DOHH2 (cell line): Measurements from ENCODE around the gene LRRC75A.

Experiments
- H3F3A ChIP-seq: fragments of 200-600 bp; sonication (generic), shearing (Covaris generic); 2 replicates; pipeline ENCODE4 v1.6.0; 2016; ENCODE audit warnings: antibody characterized with exemption, mild to moderate bottlenecking; ENCODE audit not compliant: control insufficient read depth, insufficient read depth
- H3K27ac ChIP-seq: fragments of 200-600 bp; sonication (generic); 2 replicates; pipeline ENCODE4 v1.5.1; 2014; ENCODE audit warnings: low read depth, mild to moderate bottlenecking, low read length, moderate library complexity
- H3K27me3 ChIP-seq: fragments of 200-600 bp; sonication (generic); 2 replicates; pipeline ENCODE4 v1.6.1; 2014; ENCODE audit warnings: mild to moderate bottlenecking, low read length, mixed read lengths; ENCODE audit not compliant: control insufficient read depth
- H3K36me3 ChIP-seq: fragments of 200-600 bp; sonication (generic); 2 replicates; pipeline ENCODE4 v1.6.1; 2014; ENCODE audit warnings: mild to moderate bottlenecking, low read length, moderate library complexity, mixed read lengths; ENCODE audit not compliant: control insufficient read depth
- H3K4me1 ChIP-seq: fragments of 200-600 bp; sonication (generic); 2 replicates; pipeline ENCODE4 v1.6.1; 2014; ENCODE audit warnings: mild to moderate bottlenecking, low read length, mixed read lengths; ENCODE audit not compliant: control insufficient read depth
- H3K4me2 ChIP-seq: fragments of 200-600 bp; sonication (generic); 2 replicates; pipeline ENCODE4 v1.6.0; 2014; ENCODE audit warnings: mild to moderate bottlenecking, low read length, moderate library complexity
- H3K4me3 ChIP-seq: fragments of 200-600 bp; sonication (generic); 2 replicates; pipeline ENCODE4 v1.5.1; 2014; ENCODE audit warnings: mild to moderate bottlenecking, low read length, mixed read lengths
- H3K79me2 ChIP-seq: fragments of 200-600 bp; sonication (generic); 2 replicates; pipeline ENCODE4 v1.6.1; 2014; ENCODE audit warnings: mild to moderate bottlenecking, low read length, mixed read lengths; ENCODE audit not compliant: control insufficient read depth
- H3K9me2 ChIP-seq: fragments of 200-600 bp; sonication (generic); replicated peaks from 2 replicates; pipeline ENCODE4 v1.6.1; 2014; ENCODE audit warnings: mild to moderate bottlenecking, low read length, mixed read lengths; ENCODE audit not compliant: control insufficient read depth
- H3K9me3 ChIP-seq: fragments of 200-600 bp; sonication (generic); 2 replicates; pipeline ENCODE4 v1.6.1; 2014; ENCODE audit warnings: antibody characterized with exemption, low read length, mixed read lengths; ENCODE audit not compliant: control insufficient read depth, insufficient read depth
- H4K20me1 ChIP-seq: fragments of 200-600 bp; sonication (generic); 2 replicates; pipeline ENCODE4 v1.6.0; 2014; ENCODE audit warnings: low read depth, mild to moderate bottlenecking, antibody characterized with exemption, low read length, moderate library complexity; ENCODE audit not compliant: control insufficient read depth, insufficient read depth
- CTCF ChIP-seq: fragments of 200-600 bp; sonication (generic); IDR thresholded peaks from one replicate; pipeline ENCODE4 v1.5.1; 2014; ENCODE audit warnings: antibody characterized with exemption, mild to moderate bottlenecking, low read depth, low read length; ENCODE audit not compliant: poor library complexity, severe bottlenecking
- EZH2phosphoT487 ChIP-seq: fragments of 200-600 bp; sonication (generic); IDR thresholded peaks from 2 replicates; pipeline ENCODE4 v1.6.1; 2017; ENCODE audit warnings: borderline replicate concordance, mild to moderate bottlenecking, antibody characterized with exemption, low read length, moderate library complexity, mixed read lengths

Gene LRRC75A

GRCh38 chr17:16515933-16516332 is 23.9 kb upstream of the LRRC75A start:
- peaks cover 1% of the 10 kb centered on the region for H3K4me1 ChIP-seq
- H3F3A ChIP-seq = no peaks in the 10 kb centered on the region
- no peaks in the 10 kb centered on the region for H3K9me2 ChIP-seq
- H3K9me3 ChIP-seq = no peaks in the 10 kb centered on the region
- H3K79me2 ChIP-seq = no peaks in the 10 kb centered on the region
- H4K20me1 ChIP-seq = no peaks in the 10 kb centered on the region
- no peak overlapping the region for H3K4me2 ChIP-seq
- H3K27ac ChIP-seq = no peak overlapping the region
- H3K4me3 ChIP-seq = no peak overlapping the region
- no peaks in the 10 kb centered on the region for H3K36me3 ChIP-seq
- no peaks in the 10 kb centered on the region; the same call in 1 of the 2 replicates for H3K27me3 ChIP-seq
- TF ChIP-seq CTCF (no peak), EZH2phosphoT487 (no peak)

- TF ChIP-seq CTCF = no peak
- TF ChIP-seq EZH2phosphoT487 = no peak
- H4K20me1 ChIP-seq = no peaks in the 10 kb centered on the region
- no peak overlapping the region for H3K4me2 ChIP-seq
- H3K4me3 ChIP-seq = no peak overlapping the region
- H3K27ac ChIP-seq = no peak overlapping the region
- H3K79me2 ChIP-seq = no peaks in the 10 kb centered on the region
- H3K9me3 ChIP-seq = no peaks in the 10 kb centered on the region
- H3K36me3 ChIP-seq = no peaks in the 10 kb centered on the region
- H3K27me3 ChIP-seq = no peaks in the 10 kb centered on the region; the same call in 1 of the 2 replicates
- H3K9me2 ChIP-seq = no peaks in the 10 kb centered on the region
- no peaks in the 10 kb centered on the region for H3K4me1 ChIP-seq
- no peaks in the 10 kb centered on the region for H3F3A ChIP-seq
Measured at GRCh38 chr17:16513873-16514272, 21.9 kb upstream of the LRRC75A start.

- Histone ChIP-seq H3K9me2 (no peaks in the 10 kb centered on the region), H4K20me1 (no peaks in the 10 kb centered on the region), H3K4me1 (no peaks in the 10 kb centered on the region), H3K36me3 (no peaks in the 10 kb centered on the region), H3F3A (no peaks in the 10 kb centered on the region), H3K27me3 (no peaks in the 10 kb centered on the region; the same call in 1 of the 2 replicates), H3K9me3 (no peaks in the 10 kb centered on the region), H3K4me3 (no peak overlapping the region), H3K79me2 (no peaks in the 10 kb centered on the region), H3K27ac (no peak overlapping the region), H3K4me2 (no peak overlapping the region)
- TF ChIP-seq CTCF (no peak), EZH2phosphoT487 (no peak)
Measured at GRCh38 chr17:16512011-16512410, 20.0 kb upstream of the LRRC75A start.

GRCh38 chr17:16511593-16511992 is 19.6 kb upstream of the LRRC75A start:
- Histone ChIP-seq H3K27ac (no peak overlapping the region), H3K4me3 (no peak overlapping the region), H3K79me2 (no peaks in the 10 kb centered on the region), H3K4me2 (no peak overlapping the region), H3K4me1 (no peaks in the 10 kb centered on the region), H3K9me3 (no peaks in the 10 kb centered on the region), H3K9me2 (no peaks in the 10 kb centered on the region), H4K20me1 (no peaks in the 10 kb centered on the region), H3K27me3 (no peaks in the 10 kb centered on the region; the same call in 1 of the 2 replicates), H3F3A (no peaks in the 10 kb centered on the region), H3K36me3 (no peaks in the 10 kb centered on the region)
- TF ChIP-seq EZH2phosphoT487 (no peak), CTCF (no peak)
